ENCODE results near the gene TMEM72. TPM values are rescaled to one million over a fixed set of nuclear protein-coding genes. Genes with fewer than 3 reads are reported as not detected.

TMEM72 gene
- total RNA-seq, 2 donors from 2014 or later, result not detected

DNA sequence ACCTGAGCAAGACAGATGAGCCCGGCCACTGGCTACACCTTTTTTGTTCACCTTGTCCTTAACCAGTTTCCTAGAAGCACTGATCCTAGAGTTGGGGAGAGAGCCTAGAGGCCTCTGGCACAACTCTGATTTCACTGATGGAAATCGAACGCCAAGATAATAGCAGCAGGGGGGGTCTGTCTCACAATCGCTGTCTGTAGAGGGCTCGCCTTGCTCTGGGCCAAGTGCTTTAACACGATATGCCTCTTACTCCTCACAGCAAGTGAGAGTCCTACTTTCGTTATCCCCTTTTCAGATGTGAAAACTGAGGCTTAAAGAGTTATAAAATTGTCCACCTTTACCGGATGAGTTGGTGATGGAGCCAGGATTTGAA is 48.9 kb downstream of the TMEM72 start:
- Mint-ChIP-seq H3K4me1 (peaks cover 11% of the 10 kb centered on the region), H3K27ac (no peak overlapping the region), H3K4me3 (peak overlapping the region; percentile 86), H3K27me3 (no peaks in the 10 kb centered on the region), H3K36me3 (ENCODE audit: low read depth) (peaks cover 5% of the 10 kb centered on the region)
- ATAC-seq (no peak), DNase-seq (no peak)
- H3K9me3 ChIP-seq (ENCODE audit: control insufficient read depth, low read length, poor library complexity, severe bottlenecking), result no peaks in the 10 kb centered on the region

DNA sequence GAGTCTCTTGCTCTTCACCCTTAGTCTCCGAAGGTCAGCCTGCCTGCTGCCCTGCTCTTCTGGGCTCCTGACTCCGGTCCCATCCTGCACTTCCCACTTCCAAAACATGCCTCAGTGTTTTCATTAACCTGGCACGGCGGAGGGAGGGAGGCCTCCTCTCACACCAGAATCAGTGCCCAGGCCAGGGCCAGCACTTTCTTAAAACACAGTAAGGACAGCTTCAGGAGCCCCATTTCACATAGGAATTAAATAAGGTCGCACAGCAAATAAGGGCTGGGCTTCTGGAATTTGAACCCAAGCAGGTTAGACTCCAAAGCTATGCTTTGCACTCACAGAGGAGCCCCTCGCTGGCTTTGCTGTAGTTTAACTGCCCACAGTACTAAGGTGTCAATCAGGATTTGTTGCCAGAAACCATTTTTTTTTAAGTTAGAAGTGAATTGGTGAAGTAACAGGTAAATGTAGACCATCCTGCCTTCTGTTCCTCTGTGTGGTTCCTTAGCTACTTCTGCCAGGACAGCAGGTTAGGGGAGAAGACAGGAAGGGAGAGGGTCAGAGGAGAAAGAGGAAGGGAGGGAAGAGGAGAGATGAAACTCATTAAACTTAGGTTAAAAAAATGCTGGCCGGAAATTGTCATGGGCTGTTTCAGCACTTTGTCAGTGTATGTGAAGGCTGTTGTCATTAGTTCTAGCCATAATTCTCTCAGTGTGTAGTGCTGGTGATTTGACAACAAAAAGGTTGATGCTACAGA is 49.5 kb downstream of the TMEM72 start:
- Mint-ChIP-seq H3K36me3 (ENCODE audit: low read depth) (peaks cover 5% of the 10 kb centered on the region), H3K27me3 (no peaks in the 10 kb centered on the region), H3K4me1 (peaks cover 11% of the 10 kb centered on the region), H3K4me3 (peak overlapping the region; percentile 86), H3K27ac (no peak overlapping the region)
- no peaks in the 10 kb centered on the region for H3K9me3 ChIP-seq (ENCODE audit: control insufficient read depth, low read length, poor library complexity, severe bottlenecking)
- DNase-seq (no peak), ATAC-seq (no peak)

DNA sequence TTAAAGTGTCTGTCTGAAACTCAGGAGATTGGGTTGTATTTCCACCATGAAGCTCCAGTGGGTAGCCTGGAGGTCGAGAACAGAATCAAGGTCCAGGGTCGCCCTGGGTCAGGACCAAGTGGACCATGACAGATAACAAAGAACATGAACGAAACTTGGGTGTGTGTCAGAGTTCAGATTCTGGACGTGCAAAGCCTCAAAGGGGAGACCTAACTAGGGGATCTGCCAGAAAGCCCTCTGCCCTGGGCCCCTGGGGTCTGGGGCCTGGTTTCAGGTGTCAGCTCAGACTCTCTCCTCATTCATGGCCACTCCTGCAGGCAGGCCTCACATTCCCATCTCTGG is 50.1 kb downstream of the TMEM72 start:
- H3K36me3 Mint-ChIP-seq (ENCODE audit: low read depth), result peaks cover 2% of the 10 kb centered on the region
- no peaks in the 10 kb centered on the region for H3K9me3 ChIP-seq (ENCODE audit: control insufficient read depth, low read length, poor library complexity, severe bottlenecking)
- DNase-seq (no peak), ATAC-seq (no peak)
- no peak overlapping the region for H3K4me3 Mint-ChIP-seq
- H3K4me1 Mint-ChIP-seq, result peaks cover 11% of the 10 kb centered on the region
- H3K27ac Mint-ChIP-seq, result no peak overlapping the region
- no peaks in the 10 kb centered on the region for H3K27me3 Mint-ChIP-seq

DNA sequence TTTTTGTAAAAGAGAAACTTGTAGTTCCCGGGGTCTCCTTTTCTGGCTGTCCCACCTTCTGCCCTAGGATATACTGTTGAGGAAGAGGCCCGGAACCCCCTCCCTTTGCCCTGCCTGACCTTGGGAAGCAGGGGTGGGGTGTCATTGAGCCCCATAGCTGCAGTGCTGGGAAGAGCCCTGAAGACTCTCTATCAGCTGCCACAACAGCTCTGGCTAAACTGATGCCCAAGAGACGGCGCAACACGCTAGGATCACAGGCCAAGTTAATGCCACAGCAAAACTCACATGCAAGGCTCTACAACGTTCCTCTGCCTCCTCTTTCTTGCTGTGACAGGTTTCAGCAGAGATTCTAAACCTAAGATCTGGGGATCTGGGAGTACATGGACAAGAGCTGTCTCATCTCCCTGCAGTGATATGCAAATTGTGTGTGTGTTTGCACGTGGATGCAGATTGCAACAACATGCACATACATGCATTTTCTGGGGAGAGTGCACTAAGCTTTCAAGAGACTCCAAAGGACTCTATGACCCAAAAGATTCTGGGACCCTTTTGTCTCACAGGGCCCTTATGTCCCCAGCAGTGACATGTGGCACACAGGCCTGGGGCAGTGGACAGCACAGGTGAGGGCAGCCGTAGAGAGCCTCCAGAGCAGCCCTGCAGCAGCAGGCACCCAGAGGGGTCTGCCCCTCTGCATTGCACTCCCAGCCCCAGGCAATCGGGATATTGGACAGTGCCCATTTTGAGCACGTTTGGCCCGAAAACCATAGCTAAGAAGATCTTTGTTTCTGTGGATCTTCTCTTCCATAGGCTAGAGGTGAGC is 51.0 kb downstream of the TMEM72 start:
- Mint-ChIP-seq H3K4me1 (peaks cover 11% of the 10 kb centered on the region), H3K27ac (no peak overlapping the region), H3K27me3 (no peaks in the 10 kb centered on the region), H3K4me3 (no peak overlapping the region), H3K36me3 (ENCODE audit: low read depth) (no peaks in the 10 kb centered on the region)
- DNase-seq, result no peak
- H3K9me3 ChIP-seq (ENCODE audit: control insufficient read depth, low read length, poor library complexity, severe bottlenecking), result no peaks in the 10 kb centered on the region
- ATAC-seq, result no peak

DNA sequence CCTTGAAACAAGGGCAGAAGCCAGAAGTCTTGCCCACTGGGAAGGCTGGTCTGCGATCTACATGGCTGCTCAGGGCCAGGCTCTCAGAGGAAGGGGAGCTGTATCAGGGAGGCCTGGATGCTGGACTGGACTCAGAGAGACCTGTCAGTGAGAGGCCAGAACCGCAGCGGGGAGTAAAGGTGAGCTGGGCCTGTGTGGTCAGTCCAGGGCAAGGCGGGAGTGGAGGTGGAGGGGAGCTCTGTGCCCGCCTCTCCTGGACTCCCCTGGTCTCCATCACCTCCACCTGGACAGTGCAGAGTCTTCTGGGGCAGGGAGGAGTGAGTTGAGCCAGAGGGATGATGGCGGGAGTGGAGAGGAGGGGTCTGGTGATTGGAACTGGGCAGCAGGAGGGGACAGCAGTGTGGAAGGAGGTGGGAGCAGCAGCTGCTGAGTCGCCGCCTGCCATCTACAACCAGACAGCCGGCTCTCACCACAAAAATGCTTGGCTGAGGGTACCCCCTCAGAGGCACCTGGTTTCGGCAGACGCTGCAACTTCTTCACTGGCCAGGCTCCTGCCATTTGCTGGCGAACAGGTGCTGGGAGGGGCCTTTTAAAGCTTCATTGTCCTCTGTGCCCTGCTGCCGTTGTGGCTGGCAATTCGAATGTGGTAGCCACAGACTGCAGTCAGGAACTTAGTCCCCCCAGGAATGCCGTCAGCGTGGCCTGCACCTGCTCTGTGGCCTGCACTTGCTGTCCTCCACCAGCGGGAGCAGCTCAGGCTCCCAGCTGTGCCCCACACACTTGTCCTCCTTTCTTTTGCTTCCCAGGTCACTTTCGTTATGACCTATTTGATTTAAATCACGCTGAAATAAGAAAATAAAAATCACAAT is 52.0 kb downstream of the TMEM72 start:
- no peaks in the 10 kb centered on the region for H3K27me3 Mint-ChIP-seq
- no peak for DNase-seq
- no peaks in the 10 kb centered on the region for H3K9me3 ChIP-seq (ENCODE audit: control insufficient read depth, low read length, poor library complexity, severe bottlenecking)
- H3K4me1 Mint-ChIP-seq, result peaks cover 15% of the 10 kb centered on the region
- no peak overlapping the region for H3K4me3 Mint-ChIP-seq
- H3K27ac Mint-ChIP-seq, result no peak overlapping the region
- H3K36me3 Mint-ChIP-seq (ENCODE audit: low read depth), result no peaks in the 10 kb centered on the region
- no peak for ATAC-seq

DNA sequence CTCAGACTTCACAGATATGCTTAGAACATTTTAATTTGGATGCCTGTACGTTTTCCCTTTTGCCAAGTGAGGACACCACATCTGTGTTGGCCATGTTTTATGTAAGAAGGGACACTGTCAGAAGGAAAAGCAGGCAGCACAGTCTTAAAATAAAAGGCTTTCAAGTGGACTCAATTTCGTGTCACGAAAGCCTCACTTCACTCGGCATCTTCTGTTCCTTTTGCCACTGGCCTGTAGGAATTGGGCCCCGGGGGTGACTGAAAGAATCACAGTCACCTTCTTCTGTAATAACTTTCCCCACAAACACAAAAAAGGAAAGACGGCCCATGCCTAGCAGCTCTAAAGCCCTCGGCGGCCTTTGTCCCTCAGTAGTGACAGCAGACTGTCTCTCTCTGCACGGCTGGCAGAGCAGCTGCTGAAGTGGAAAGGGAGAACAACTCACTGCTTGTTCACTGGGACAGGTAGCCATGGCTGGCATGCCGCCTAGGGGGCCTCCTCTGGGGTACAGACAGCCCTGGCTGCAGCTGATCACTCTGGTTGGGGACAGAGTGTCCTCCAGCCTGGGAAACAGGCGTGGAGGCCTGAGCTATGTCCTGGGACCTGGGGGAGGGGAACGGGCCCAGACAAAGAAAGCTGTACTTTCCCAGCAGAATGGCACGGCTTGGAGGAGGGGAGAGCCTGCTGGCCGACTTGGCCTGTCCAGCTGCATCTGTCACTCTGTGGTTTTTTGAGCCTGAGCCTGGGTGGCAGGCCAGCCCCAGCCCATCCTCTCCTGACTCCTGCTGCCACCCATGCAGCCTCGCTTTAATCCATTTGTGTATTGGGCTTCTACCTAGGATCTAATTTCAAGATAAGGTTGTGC is 52.9 kb downstream of the TMEM72 start:
- Mint-ChIP-seq H3K27ac (no peak overlapping the region), H3K36me3 (ENCODE audit: low read depth) (no peaks in the 10 kb centered on the region), H3K27me3 (no peaks in the 10 kb centered on the region), H3K4me1 (peaks cover 17% of the 10 kb centered on the region), H3K4me3 (no peak overlapping the region)
- ATAC-seq (no peak), DNase-seq (no peak)
- H3K9me3 ChIP-seq (ENCODE audit: control insufficient read depth, low read length, poor library complexity, severe bottlenecking), result no peaks in the 10 kb centered on the region

DNA sequence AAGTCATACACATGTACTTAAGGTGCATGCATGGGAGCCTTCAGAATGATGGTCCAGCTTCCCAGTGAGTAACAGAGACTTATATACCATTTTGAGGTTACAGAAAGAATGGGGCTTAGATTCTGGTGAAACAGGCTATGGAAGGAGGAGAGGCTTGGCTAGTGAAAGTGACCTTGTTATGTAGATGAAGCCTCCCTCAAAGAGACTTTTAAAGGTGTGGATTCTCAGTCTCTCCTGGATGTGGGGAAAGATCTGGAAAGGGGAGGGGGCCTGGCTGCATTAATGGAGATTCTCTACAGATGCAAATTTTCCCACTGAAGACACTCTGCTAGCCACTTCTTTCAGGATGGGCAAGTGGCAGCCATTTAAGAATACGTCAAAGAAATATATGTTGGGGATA is 54.0 kb downstream of the TMEM72 start:
- Mint-ChIP-seq H3K4me1 (peaks cover 22% of the 10 kb centered on the region), H3K27ac (no peak overlapping the region), H3K4me3 (no peak overlapping the region), H3K27me3 (no peaks in the 10 kb centered on the region), H3K36me3 (ENCODE audit: low read depth) (no peaks in the 10 kb centered on the region)
- no peaks in the 10 kb centered on the region for H3K9me3 ChIP-seq (ENCODE audit: control insufficient read depth, low read length, poor library complexity, severe bottlenecking)
- no peak for DNase-seq
- no peak for ATAC-seq

DNA sequence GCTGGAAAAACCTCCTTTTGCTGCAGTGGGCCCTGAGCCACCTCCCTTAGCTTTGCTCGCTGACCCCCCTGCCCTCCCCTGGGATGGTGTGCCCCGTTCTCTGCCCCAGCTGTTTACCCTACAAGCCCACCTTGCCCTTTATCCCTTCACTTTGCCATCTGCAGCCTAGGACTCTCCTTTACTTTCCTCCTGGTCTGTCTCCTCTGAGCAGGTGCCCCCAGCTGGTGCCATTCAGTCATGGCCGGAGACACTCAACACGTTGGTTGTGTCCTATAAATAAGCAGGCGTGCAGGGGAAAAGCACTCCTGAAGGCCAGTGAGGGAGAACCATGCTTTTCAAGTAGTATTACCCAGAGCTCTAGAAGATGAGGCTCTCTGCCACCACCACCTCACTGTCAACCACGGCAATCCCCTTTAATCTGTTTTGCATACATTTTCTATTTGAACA is 54.5 kb downstream of the TMEM72 start:
- Mint-ChIP-seq H3K4me1 (peaks cover 22% of the 10 kb centered on the region), H3K36me3 (ENCODE audit: low read depth) (no peaks in the 10 kb centered on the region), H3K4me3 (no peak overlapping the region), H3K27me3 (no peaks in the 10 kb centered on the region), H3K27ac (no peak overlapping the region)
- DNase-seq (no peak), ATAC-seq (no peak)
- H3K9me3 ChIP-seq (ENCODE audit: control insufficient read depth, low read length, poor library complexity, severe bottlenecking), result no peaks in the 10 kb centered on the region

DNA sequence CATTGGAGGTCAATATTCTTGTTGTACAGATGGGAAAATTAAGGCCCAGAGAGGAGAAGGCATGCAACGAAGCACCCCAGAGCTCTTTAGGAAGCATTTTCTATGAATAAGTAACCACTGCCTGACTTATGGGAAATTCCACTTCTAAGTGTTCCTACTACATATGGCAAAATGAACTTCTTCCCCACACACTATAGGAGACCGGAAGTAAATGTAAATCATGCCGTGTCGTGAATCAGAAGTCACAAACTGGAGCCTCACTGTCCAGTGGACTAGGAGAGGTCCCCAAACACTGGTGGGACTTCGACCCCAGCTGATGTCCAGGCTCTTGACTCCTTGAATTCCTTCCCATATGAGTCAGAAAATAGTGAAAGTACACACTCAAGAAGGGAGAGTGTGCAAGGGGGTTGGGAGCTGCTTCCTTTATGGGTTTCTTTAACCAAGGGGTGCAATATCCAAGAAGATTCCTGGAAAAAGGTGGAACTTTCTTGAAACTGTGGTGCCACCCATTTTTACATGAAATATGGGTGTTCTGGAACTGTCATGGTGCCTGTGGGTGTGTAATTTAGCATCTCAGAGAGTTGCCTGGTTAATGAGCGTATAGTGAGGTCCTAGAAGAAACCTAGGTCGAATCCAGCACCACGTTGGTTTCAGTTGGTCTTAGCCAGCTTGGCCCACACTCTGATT is 55.1 kb downstream of the TMEM72 start:
- Mint-ChIP-seq H3K27me3 (no peaks in the 10 kb centered on the region), H3K36me3 (ENCODE audit: low read depth) (no peaks in the 10 kb centered on the region), H3K4me1 (peaks cover 22% of the 10 kb centered on the region), H3K27ac (no peak overlapping the region), H3K4me3 (no peak overlapping the region)
- DNase-seq (no peak), ATAC-seq (no peak)
- no peaks in the 10 kb centered on the region for H3K9me3 ChIP-seq (ENCODE audit: control insufficient read depth, low read length, poor library complexity, severe bottlenecking)

DNA sequence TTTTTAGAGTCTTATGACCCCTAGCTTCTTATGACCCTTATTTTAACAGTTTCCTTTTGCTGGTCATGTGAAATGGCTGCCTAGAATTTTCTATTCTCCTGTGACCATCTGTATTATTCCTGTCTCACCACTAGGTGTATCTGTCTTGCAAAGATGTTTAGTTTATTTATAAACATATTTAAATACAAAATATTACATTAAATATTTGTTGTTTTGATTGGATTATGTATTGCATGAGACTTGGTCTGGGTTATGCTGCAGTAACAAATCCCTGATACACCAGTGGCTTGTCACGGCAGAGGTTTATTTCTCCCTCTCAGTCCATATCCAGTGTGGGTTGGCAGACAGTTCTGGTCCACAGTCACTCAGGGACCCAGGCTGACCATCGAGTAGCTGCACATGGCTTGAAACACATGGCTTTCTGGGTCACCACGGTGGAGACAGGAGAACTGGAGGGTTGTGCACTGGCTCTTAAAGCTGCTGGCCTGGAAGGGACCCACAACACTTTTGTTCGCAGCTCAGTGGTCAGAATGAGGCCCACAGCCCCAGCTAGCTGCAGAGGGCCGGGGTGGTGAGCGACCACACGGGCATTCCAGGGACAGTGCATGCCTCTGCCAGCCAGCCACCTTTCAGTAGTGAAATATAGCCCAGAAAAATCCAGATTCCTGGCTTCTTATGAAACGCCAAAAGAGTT is 55.8 kb downstream of the TMEM72 start:
- ATAC-seq (no peak), DNase-seq (no peak)
- no peaks in the 10 kb centered on the region for H3K9me3 ChIP-seq (ENCODE audit: control insufficient read depth, low read length, poor library complexity, severe bottlenecking)
- Mint-ChIP-seq H3K36me3 (ENCODE audit: low read depth) (no peaks in the 10 kb centered on the region), H3K4me1 (peaks cover 22% of the 10 kb centered on the region), H3K27ac (no peak overlapping the region), H3K27me3 (no peaks in the 10 kb centered on the region), H3K4me3 (no peak overlapping the region)

DNA sequence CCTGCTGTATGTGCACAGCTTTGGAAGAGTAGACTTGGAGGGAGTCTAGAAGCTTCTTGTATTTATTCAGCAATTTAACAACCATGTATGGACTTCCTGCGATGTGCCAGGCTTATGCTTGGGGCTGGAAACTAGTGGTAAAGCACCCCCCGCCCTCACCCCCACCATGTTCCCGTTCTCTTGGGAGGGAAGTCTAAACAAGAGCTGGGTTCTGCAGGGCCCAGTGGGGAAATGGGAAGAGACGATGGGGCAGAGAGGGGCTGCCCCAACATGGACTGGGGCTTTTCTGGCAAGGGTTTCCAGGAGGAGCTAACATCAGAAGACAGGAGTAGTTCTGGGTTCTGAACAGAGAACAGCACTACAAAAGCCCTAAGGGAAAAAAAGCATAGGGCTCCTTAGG is 56.5 kb downstream of the TMEM72 start:
- peak overlapping the region; percentile 49 for H3K27ac Mint-ChIP-seq
- no peak for ATAC-seq

DNA sequence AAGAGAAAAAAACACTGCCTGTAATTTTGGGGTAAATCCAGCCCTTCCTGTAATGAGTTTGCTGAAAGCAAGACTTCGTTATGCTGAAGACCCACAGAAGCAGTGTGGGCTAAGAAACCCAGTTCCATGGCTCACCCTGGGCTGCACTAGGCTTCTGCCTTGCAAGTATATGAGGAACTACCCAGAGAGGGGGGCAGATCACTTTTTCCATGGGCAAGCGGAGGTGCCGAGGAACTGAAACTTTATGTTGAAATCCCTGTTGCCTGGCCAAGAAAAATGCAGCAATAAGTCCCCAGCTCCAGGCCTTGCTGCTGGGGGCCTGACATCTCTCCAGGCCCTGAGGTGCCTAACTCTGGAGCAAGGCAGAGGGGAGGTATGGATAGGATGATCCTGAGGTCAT is 57.0 kb downstream of the TMEM72 start:
- H3K9me3 ChIP-seq (ENCODE audit: control insufficient read depth, low read length, poor library complexity, severe bottlenecking), result no peaks in the 10 kb centered on the region
- ATAC-seq (peak; percentile 47), DNase-seq (no peak)
- H3K36me3 Mint-ChIP-seq (ENCODE audit: low read depth), result no peaks in the 10 kb centered on the region
- peaks cover 22% of the 10 kb centered on the region for H3K4me1 Mint-ChIP-seq
- H3K27me3 Mint-ChIP-seq, result no peaks in the 10 kb centered on the region
- H3K4me3 Mint-ChIP-seq, result peak overlapping the region; percentile 50
- H3K27ac Mint-ChIP-seq, result peak overlapping the region; percentile 49

More for the DNA sequence above, 56.5 kb downstream of the TMEM72 start:
- Mint-ChIP-seq H3K4me1 (peaks cover 22% of the 10 kb centered on the region), H3K36me3 (ENCODE audit: low read depth) (no peaks in the 10 kb centered on the region), H3K4me3 (no peak overlapping the region), H3K27me3 (no peaks in the 10 kb centered on the region)
- H3K9me3 ChIP-seq (ENCODE audit: control insufficient read depth, low read length, poor library complexity, severe bottlenecking), result no peaks in the 10 kb centered on the region
- no peak for DNase-seq

Measured in T-helper 17 cell (primary cell).